HFFc6 (cell line): ENCODE results near the gene MS4A6A. TPM values are rescaled to one million over a fixed set of nuclear protein-coding genes. Genes with fewer than 3 reads are reported as not detected.

Experiments
- DNase-seq: peaks from one replicate; pipeline ENCODE4 v3.0.0-alpha.2; 2018
- H3K27ac Mint-ChIP-seq: 2 replicates; pipeline ENCODE4 v1.8.0; 2020; ENCODE audit warnings: mild to moderate bottlenecking, mixed read lengths
- H3K27me3 Mint-ChIP-seq: 2 replicates; pipeline ENCODE4 v1.8.0; 2021; ENCODE audit warnings: mild to moderate bottlenecking, moderate library complexity, mixed read lengths; ENCODE audit not compliant: insufficient read depth
- H3K36me3 Mint-ChIP-seq: 2 replicates; pipeline ENCODE4 v1.8.0; 2021; ENCODE audit warnings: low read depth, mixed read lengths
- H3K4me1 Mint-ChIP-seq: 2 replicates; pipeline ENCODE4 v1.8.0; 2020; ENCODE audit warnings: low read depth, mixed read lengths
- H3K4me3 Mint-ChIP-seq: 2 replicates; pipeline ENCODE4 v1.8.0; 2020; ENCODE audit warnings: mild to moderate bottlenecking, moderate library complexity, mixed read lengths
- H3K9me3 Mint-ChIP-seq: 2 replicates; pipeline ENCODE4 v1.8.0; 2020; ENCODE audit warnings: mild to moderate bottlenecking, mixed read lengths
- total RNA-seq, 6 experiments: library from RNA; stranded (reverse); fragmentation: NEBNext Ultra II Directional; extraction: Animal tissue kit (Norgen Biotek cat#: 25700); gene quantifications; 2 replicates in 1 of 6; 3 replicates in 5 of 6; pipeline ENCODE4 v1.2.3, GENCODE V29; 2021
- TF ChIP-seq, protein P1 (sequence below): fragments of 200-600 bp; sonication (generic); IDR thresholded peaks from 2 replicates; pipeline ENCODE4 v1.5.0; 2021; ENCODE audit warnings: antibody characterized with exemption, mild to moderate bottlenecking

MS4A6A gene
- total RNA-seq, 6 experiments from 2014 or later = not detected

DNA sequence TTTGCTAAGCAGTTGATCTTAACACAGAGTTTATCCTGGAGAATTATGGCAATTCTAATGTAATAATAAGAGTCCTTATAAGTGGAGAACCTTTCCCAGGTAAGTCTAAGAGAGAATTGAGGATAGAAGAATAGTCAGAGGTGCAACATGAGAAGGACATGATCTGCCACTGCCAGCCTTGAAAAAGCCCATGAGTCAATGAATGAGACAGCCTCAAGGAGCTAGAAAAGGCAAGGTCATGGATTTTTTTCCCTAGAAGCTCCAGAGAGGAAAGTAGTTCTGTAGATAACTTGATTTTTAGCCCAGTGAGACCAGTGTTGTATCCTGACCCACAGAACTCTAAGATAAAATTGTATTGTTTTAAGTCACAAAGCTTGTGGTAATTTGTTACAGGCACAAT is 16.9 kb downstream of the MS4A6A start:
- no peaks in the 10 kb centered on the region for H3K4me1 Mint-ChIP-seq
- DNase-seq = no peak

DNA sequence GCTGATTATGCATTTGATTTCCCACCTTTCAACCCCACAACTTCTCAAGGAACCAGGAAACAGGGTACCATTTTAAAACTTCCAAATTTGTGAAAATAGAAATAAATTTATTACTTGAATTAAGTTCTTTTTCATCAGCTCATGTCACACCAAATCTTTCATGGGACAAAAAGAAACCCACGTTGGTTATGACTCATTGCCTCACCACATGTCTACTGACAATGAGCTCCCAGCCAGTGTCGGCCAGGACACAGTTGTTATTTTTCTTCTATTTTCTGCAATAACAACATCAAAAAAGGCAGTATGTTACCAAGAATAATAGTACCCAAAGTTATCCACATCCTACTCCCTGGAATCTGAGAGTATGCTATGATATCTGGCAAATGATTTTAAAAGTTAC is 17.3 kb downstream of the MS4A6A start:
- TF ChIP-seq, protein P1, sequence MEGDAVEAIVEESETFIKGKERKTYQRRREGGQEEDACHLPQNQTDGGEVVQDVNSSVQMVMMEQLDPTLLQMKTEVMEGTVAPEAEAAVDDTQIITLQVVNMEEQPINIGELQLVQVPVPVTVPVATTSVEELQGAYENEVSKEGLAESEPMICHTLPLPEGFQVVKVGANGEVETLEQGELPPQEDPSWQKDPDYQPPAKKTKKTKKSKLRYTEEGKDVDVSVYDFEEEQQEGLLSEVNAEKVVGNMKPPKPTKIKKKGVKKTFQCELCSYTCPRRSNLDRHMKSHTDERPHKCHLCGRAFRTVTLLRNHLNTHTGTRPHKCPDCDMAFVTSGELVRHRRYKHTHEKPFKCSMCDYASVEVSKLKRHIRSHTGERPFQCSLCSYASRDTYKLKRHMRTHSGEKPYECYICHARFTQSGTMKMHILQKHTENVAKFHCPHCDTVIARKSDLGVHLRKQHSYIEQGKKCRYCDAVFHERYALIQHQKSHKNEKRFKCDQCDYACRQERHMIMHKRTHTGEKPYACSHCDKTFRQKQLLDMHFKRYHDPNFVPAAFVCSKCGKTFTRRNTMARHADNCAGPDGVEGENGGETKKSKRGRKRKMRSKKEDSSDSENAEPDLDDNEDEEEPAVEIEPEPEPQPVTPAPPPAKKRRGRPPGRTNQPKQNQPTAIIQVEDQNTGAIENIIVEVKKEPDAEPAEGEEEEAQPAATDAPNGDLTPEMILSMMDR = no peak
- Mint-ChIP-seq H3K27me3 (no peaks in the 10 kb centered on the region), H3K4me3 (no peak overlapping the region), H3K9me3 (peaks cover 34% of the 10 kb centered on the region), H3K4me1 (no peaks in the 10 kb centered on the region), H3K36me3 (no peaks in the 10 kb centered on the region), H3K27ac (no peak overlapping the region)
- no peak for DNase-seq

More for the DNA sequence above, 16.9 kb downstream of the MS4A6A start:
- Mint-ChIP-seq H3K27me3 (no peaks in the 10 kb centered on the region), H3K9me3 (peaks cover 38% of the 10 kb centered on the region), H3K4me3 (no peak overlapping the region), H3K27ac (no peak overlapping the region), H3K36me3 (no peaks in the 10 kb centered on the region)
- TF ChIP-seq, protein P1 = no peak

DNA sequence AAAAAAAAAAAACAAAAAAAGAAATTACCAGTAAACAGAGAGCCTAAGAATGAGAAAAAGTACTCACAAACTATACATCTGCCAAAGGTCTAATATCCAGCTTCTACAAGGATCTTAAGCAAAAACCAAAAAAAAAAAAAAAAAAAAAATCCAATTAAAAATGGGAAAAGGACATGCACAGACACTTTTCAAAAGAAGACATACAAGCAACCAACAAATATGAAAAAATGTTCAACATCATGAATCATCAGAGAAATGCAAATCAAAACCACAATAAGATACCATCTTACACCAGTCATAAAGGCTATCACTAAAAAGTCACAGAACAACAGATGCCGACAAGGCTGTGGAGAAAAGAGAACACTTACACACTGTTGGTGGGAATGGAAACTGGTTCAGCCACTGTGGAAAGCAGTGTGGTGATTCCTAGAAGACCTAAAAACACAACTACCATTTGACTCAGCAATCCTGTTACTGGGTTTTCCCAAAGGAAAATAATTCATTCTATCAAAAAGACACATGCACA is 18.3 kb downstream of the MS4A6A start:
- Mint-ChIP-seq H3K27me3 (no peaks in the 10 kb centered on the region), H3K4me3 (no peak overlapping the region), H3K27ac (no peak overlapping the region), H3K36me3 (no peaks in the 10 kb centered on the region), H3K4me1 (no peaks in the 10 kb centered on the region), H3K9me3 (peaks cover 28% of the 10 kb centered on the region)
- DNase-seq = no peak
- TF ChIP-seq, protein P1 = no peak

GRCh38 chr11:60161766-60162165 is 21.1 kb downstream of the MS4A6A start:
- no peak overlapping the region for H3K4me3 Mint-ChIP-seq
- no peaks in the 10 kb centered on the region for H3K27me3 Mint-ChIP-seq
- DNase-seq = no peak
- TF ChIP-seq, protein P1 = no peak
- H3K27ac Mint-ChIP-seq = no peak overlapping the region
- H3K4me1 Mint-ChIP-seq = no peaks in the 10 kb centered on the region
- peaks cover 24% of the 10 kb centered on the region for H3K9me3 Mint-ChIP-seq
- H3K36me3 Mint-ChIP-seq = no peaks in the 10 kb centered on the region

DNA sequence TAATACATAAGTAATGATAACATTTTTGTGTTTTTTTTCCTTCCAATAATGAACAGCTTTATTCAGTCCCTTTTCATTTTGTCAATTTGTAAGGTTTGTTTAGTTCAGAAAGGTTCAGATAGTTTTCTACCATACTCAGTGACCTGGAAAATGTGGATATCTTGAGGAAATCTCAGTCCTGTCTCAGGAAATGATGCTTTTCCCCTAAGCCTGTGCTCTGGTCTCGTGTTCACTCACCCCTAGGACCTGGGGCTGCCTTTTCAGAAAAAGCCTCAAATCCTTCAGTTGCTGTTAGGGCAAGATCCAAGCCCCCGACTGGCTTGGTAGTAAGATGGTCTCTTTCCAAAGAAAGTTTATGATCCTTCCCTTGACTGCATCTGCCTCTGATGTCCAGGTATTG is 21.8 kb downstream of the MS4A6A start:
- H3K36me3 Mint-ChIP-seq = no peaks in the 10 kb centered on the region
- no peak overlapping the region for H3K4me3 Mint-ChIP-seq
- TF ChIP-seq, protein P1 = no peak
- no peak overlapping the region for H3K27ac Mint-ChIP-seq
- peaks cover 21% of the 10 kb centered on the region for H3K9me3 Mint-ChIP-seq
- no peaks in the 10 kb centered on the region for H3K4me1 Mint-ChIP-seq
- no peaks in the 10 kb centered on the region for H3K27me3 Mint-ChIP-seq
- DNase-seq = no peak

DNA sequence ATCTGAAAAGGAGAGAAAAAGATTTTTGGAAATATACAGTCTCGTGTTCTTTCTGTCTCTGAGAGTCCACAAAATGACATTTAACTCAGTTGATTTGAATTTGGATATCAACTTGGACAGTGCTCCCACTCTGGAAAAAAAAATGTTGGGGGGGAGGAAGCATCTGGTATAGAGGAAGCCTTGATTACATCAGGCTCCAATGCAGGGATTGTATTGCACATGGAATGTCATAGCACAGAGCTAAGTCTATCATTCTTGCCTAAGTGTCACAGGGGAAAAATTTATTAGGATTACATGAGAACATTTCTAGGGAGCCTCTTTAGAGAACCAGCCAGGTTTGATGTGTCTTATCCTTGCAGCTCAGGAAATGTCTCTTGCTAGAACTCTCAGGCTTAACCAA is 23.0 kb downstream of the MS4A6A start:
- DNase-seq = no peak
- Mint-ChIP-seq H3K4me1 (no peaks in the 10 kb centered on the region), H3K27me3 (no peaks in the 10 kb centered on the region), H3K36me3 (no peaks in the 10 kb centered on the region), H3K27ac (no peak overlapping the region), H3K9me3 (peaks cover 14% of the 10 kb centered on the region), H3K4me3 (no peak overlapping the region)
- TF ChIP-seq, protein P1 = no peak
